HG02588 (cell line): ENCODE data around the gene LRMDA.

Experiments
- ATAC-seq: cut with Tn5 transposase; IDR thresholded peaks from one replicate; pipeline ENCODE4 v1.9.1; 2021; ENCODE audit warnings: mild to moderate bottlenecking, moderate library complexity; ENCODE audit not compliant: unreplicated experiment

The LRMDA gene

GRCh38 chr10:75470901-75471300 is 39.5 kb downstream of the LRMDA start:
- ATAC-seq: no peak

GRCh38 chr10:75472685-75473084 is 41.3 kb downstream of the LRMDA start:
- ATAC-seq: no peak

DNA sequence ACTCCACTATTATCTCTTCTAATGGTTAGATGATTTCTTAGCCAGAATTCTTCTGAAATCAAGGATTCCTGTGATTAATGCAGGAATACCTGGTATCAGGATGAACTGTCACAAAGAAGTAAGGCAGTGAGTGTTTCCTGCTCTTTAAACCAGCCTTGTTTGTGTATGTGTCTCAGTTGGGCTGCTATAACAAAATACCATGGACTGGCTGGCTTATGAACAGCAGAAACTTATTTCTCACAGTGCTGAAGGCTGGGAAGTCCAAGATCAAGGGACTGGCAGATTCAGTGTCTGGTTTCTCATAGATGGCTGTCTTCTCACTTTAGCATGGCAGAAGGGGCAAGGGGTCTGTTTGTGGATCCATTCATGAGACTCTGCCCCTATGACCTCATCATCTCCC is 42.7 kb downstream of the LRMDA start:
- no peak for ATAC-seq

DNA sequence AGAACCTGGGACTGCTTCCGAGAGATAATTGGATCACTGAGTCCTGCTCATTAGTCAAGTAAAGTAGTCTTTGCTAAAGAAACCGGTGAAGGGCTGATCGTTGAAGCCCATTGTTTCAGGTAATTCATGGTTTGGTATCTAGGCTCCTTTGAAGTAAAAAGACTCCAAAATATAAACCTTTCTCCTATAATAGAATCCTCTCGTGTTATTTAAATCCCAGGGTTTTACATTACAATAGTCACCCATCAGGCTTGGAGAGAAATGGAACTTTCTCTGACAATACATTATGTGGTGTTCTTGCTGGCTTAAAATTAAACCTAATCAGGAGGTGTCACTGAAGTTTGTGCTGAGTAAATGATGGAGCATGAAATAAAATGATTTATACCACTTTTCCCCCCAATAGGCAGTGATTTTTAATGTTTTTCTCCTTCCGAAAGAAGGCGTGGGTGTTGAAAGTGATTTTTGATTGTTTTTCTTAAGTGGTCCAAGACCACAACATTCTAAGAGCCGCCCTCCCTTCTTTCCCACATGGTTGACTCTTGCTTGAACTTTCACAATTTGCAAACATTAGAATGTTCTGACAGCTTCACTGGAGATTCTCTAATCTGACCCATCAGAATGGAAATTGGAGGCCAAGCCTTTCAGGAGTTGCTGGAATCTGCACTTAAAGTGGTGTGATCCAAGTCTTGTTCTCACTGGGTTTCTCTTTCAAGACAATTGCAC is 44.2 kb downstream of the LRMDA start:
- ATAC-seq: no peak

DNA sequence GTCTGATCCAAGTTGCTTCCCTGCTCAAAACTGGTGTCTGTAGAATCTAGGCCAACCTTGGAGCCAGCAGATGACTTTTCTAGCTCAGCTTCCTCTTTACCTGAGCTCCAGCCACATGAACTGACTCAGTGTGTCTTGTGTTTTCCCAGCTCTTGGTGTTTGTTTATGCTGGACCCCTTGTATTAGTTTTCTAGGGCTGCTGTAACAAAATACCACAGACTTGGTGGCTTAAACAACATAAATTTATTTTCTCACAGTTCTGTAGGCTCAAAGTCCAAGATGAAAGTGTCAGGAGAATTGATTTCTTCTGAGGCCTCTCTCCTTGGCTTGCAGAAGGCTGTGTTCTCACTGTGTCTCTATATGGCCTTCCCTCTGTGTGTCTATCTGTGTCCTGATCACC is 45.1 kb downstream of the LRMDA start:
- ATAC-seq: no peak

GRCh38 chr10:75476985-75477384 is 45.6 kb downstream of the LRMDA start:
- ATAC-seq: no peak

- ATAC-seq: no peak
These were observed 46.3 kb downstream of the LRMDA start for GRCh38 chr10:75477680-75478079.

DNA sequence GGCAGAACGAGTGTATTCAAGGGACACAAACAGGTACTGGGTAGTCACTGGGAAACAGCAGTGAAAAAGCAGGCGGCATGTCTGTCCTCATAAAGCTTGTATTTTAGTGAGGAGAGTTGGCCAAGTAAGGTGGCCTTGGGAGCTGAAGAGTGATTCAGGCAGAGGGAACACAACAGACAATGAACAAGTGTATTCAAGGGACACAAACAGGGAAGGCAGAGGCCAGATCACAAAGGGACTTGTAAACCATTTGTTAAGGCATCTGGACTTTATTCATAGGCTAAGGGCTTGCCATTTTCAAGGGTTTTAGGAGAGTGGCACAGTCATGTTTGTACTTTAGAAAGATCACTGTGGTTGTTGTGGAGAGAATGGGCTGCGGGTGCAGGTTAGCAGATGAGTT is 49.0 kb downstream of the LRMDA start:
- ATAC-seq: no peak

DNA sequence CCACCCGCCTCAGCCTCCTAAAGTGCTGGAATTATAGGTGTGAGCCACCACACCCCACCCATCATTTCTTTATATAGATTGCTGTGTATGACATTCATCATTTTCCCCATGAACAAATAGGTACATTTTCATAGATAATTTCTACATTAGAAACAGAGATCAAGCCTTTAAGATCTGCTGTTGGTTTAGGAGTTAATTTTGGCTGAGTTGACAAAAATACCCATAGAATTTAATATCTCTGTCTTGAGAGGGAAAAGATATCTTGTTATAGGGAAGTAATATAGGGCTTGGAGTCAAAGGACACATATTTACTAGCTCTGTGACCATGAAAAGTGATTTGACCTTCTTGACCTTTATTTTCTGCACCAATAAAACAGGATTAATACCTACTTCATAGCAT is 51.8 kb downstream of the LRMDA start:
- ATAC-seq: no peak

DNA sequence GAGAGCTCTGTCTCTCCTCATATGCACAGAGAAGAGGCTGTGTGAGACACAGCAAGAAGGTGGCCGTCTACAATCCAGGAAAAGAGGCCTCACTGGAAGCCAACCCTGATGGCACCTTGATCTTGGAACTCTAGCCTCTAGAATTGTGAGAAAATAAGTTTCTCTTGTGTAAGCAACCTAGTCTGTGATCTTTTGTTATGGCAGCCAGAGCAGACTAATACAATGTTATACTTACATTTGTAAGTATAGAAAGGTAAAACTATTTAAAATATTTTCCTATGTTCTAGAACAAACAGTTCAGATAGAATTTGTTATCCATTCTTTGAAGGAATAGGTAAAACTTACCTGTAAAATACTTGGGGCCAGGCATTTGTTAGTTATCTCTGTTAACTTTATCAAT is 53.3 kb downstream of the LRMDA start:
- no peak for ATAC-seq

GRCh38 chr10:75486591-75486990 is 55.2 kb downstream of the LRMDA start:
- ATAC-seq: no peak

DNA sequence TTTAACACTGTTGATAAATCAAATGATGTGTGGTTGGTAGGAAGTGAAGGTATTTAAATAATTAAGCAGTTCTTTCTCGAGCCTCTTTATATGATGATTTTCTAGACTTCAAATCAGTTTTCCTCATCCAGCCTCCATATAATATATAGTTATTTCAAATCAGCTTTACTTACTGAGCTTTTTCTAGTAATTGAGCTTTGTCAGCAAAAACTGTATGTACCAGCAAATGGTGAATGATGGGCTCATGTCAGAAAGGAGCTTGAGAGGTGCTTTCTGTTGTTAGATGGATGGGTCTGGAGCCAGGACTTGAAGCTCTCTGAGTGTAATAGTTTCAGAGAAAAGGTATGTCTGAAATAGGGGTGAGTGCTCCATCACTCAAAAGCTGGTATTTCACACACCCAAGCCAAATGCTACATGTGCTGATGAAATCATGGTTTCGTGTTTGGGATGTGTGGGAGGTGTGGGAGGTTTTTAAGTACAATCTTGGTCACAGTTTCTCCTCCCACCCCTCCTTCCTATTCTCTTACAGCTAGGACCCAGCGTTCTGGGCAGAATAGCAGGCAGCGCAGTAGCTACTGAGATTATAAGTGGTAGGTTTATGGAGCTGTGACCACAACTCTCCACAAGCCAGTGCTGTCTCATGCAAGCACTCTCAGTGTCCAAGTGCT is 55.8 kb downstream of the LRMDA start:
- ATAC-seq: peak; percentile 66

- ATAC-seq: no peak
These were observed 56.3 kb downstream of the LRMDA start for GRCh38 chr10:75487755-75488125.

GRCh38 chr10:75492173-75492925 is 60.9 kb downstream of the LRMDA start:
- ATAC-seq: no peak

GRCh38 chr10:75493464-75493863 is 62.0 kb downstream of the LRMDA start:
- no peak for ATAC-seq

- ATAC-seq: no peak
These were observed 64.2 kb downstream of the LRMDA start for GRCh38 chr10:75495434-75496190.

DNA sequence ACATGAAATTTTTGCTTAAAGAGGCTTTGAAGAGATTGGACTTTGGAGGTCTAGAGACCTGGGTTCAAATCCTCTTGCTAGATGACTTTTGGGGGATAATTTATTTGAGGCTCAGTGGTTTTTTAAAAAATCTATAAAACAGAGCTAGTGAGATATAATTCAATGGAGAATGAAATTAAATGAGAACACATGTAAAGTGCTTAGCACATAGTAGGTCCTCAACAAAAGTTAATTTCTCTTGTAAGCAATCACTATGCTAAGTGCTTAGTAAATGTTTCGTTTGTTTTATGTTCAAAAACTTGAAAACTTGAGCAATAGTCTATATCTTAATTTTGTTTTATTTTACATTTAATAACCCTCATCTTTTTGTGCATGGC is 64.8 kb downstream of the LRMDA start:
- no peak for ATAC-seq

GRCh38 chr10:75497997-75498883 is 66.8 kb downstream of the LRMDA start:
- no peak for ATAC-seq

- no peak for ATAC-seq
These were observed 67.5 kb downstream of the LRMDA start for GRCh38 chr10:75498884-75499350.

GRCh38 chr10:75499556-75500160 is 68.2 kb downstream of the LRMDA start:
- no peak for ATAC-seq
